Measurements from ENCODE around the gene PBX4. TPM values are rescaled to one million over a fixed set of nuclear protein-coding genes. Genes with fewer than 3 reads are reported as not detected.

Gene PBX4
- total RNA-seq, 1 donor = 1.7 TPM

GRCh38 chr19:19549804-19550464 is 68.6 kb downstream of the PBX4 start:
- no peak overlapping the region for H3K4me3 ChIP-seq (ENCODE audit: low read depth, low read length)
- TF ChIP-seq CTCF (IDR thresholded peaks at IDR 0.05; ENCODE audit: insufficient read depth, low read depth, low read length) = no peak
- DNase-seq (ENCODE audit: low read depth) = no peak

GRCh38 chr19:19548915-19549759 is 69.3 kb downstream of the PBX4 start:
- TF ChIP-seq CTCF (IDR thresholded peaks at IDR 0.05; ENCODE audit: insufficient read depth, low read depth, low read length) = no peak
- no peak overlapping the region for H3K4me3 ChIP-seq (ENCODE audit: low read depth, low read length)
- DNase-seq (ENCODE audit: low read depth) = no peak

- no peak for DNase-seq (ENCODE audit: low read depth)
- no peak overlapping the region for H3K4me3 ChIP-seq (ENCODE audit: low read depth, low read length)
- no peak for TF ChIP-seq CTCF (IDR thresholded peaks at IDR 0.05; ENCODE audit: insufficient read depth, low read depth, low read length)
Observed at GRCh38 chr19:19547674-19548336, 70.7 kb downstream of the PBX4 start.

GRCh38 chr19:19546751-19547162 is 71.7 kb downstream of the PBX4 start:
- TF ChIP-seq CTCF (IDR thresholded peaks at IDR 0.05; ENCODE audit: insufficient read depth, low read depth, low read length) = no peak
- DNase-seq (ENCODE audit: low read depth) = no peak
- no peak overlapping the region for H3K4me3 ChIP-seq (ENCODE audit: low read depth, low read length)

GRCh38 chr19:19545707-19546106 is 72.8 kb downstream of the PBX4 start:
- TF ChIP-seq CTCF (IDR thresholded peaks at IDR 0.05; ENCODE audit: insufficient read depth, low read depth, low read length) = no peak
- no peak for DNase-seq (ENCODE audit: low read depth)
- no peak overlapping the region for H3K4me3 ChIP-seq (ENCODE audit: low read depth, low read length)

GRCh38 chr19:19544954-19545591 is 73.4 kb downstream of the PBX4 start:
- no peak overlapping the region for H3K4me3 ChIP-seq (ENCODE audit: low read depth, low read length)
- DNase-seq (ENCODE audit: low read depth) = no peak
- no peak for TF ChIP-seq CTCF (IDR thresholded peaks at IDR 0.05; ENCODE audit: insufficient read depth, low read depth, low read length)

All from fibroblast of villous mesenchyme (primary cell).